Right forelimb (tissue), 1 donor: ENCODE measurements around the gene NMRK2.

ENCODE experiments used
- DNase-seq: peaks from one replicate; pipeline ENCODE4 v3.0.0-alpha.2; 2018

NMRK2 gene

DNA sequence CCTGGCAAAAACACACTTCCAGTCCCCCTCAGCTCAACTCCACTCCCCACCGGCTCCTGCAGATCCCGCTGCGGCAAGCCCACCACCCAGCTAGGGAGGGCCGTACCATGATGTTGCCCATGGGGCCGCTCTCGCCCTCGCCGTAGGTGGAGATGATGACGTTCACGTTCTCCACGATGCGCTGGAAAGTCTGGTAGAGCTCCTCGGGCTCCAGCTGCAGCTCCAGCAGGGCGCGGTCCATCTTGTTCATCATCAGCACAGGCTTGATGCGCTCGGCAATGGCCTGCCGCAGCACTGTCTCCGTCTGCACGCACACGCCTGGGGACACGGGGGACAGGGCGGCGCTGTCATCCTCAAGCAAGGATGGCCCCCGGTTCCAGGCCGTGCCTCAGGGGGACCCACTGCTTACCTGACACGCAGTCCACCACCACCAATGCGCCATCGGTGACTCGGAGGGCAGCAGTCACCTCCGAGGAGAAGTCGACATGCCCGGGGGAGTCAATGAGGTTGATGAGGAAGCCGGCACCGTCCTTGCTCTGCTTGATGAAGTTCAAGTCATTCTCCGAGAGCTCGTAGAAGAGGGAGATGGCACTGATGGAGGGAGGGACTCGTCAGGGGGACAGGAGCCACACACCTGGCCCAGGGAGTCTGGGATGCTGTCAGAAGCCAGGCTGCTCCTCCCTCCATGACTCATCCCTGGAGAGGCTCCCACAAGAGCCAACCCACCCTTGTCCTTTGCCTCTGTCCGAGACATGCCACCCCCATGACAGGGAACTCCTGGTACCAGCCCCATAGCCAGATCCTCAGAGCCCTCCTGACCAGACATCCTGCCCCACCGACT is 50.1 kb downstream of the NMRK2 start:
- no peak for DNase-seq

DNA sequence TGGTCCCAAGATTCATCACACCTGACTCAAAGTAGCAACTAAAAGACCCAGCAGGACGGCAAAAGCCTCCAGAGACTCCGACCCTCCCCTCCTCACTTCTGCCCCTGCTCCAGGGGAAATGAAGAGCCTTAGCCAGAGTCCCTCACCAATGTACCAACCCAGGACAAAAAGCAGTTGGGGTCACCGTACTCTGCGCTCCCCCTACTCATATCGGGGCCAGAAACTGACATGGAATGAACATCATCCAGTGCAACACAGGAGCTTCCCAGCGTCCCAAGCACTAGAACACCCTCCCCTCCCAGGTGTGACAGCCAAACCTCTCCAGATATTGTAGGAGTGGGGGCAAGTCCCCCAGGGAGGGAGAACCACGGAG is 50.7 kb downstream of the NMRK2 start:
- DNase-seq: no peak

DNA sequence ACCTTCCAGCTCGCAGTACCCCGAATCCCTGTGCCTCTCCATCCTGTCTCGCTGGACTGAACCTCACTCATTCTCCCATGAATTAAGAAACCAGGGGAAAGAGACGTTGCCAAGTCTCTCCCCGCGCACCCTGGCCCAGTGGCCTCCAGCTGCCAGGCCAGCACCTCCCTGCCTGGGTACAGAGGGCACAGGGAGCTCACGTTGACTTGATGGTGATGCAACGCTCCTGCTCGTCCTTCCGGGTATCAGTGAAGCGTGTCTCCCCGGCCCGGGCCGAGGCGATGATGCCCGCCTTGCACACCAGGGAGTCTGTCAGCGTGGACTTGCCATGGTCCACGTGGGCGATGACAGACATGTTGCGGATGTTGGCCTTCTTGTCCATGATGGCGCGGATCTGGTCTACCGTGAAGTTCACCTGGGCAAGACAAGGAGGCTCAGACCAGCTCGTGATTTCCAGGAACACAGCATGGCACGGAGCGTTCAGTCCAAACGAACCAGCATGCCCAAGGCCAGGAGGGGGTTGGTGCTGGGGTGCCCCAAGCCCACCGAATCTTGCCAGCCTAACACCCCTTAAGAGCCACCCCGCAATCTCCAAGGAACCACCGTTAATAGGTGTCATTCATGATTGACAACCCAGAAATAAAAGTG is 51.2 kb downstream of the NMRK2 start:
- DNase-seq: no peak

DNA sequence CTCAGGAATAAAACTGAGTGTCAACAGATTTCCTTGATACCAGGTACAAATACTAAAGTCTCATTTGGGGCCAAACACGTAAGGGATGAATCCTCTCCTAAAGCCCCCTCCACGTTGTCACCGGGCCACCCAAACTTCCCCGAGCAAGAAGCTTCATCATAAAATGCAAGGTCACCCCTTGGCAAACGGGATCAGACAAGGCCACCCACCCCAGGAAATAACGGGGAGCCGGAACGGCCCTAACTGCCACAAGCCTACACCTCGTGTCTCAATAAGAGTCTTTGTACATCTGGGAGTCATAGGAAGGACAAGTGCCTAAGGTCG is 51.7 kb downstream of the NMRK2 start:
- DNase-seq: no peak

DNA sequence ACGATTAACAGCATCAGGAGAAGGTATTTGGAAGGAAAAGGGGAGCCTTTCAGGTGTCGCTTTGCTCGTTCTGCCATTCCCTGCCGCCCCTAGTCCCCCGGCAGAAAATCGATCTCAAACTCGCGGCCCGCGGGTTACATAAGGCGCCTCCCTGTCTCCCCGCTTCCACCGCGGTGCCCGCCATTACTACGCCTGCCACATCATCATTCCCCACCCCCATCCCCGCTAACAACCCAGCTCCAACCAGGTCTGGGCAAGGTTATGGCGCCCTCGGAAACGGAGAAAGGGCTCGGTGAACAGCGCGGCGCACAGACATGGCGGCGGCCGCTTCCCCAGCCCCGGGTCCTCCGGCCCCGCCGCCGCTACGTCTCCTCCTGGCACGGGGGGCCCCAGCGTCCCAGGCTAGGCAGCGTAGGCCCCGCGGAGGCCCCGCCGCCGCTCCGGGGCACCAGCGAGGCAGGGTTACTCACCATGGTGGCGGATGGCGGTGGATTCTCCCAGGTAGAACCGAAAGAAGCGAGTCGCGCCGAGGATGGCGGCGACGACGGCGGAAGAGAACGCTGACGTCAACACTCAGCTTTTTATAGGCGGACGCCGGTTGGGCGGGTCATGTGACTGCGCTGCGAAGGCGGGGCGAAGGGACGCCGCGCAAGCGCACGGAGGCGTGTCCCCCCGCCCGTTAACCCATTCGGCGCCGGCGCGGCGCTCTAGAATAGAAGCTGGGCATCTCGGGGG is 52.2 kb downstream of the NMRK2 start, which contains the start of gene EEF2:
Gene EEF2, minus strand, starts transcription at position 556 of the 735 bp plus-strand sequence. Its CDS starts 83 bp downstream, at position 473.
- DNase-seq: peak; percentile 95

DNA sequence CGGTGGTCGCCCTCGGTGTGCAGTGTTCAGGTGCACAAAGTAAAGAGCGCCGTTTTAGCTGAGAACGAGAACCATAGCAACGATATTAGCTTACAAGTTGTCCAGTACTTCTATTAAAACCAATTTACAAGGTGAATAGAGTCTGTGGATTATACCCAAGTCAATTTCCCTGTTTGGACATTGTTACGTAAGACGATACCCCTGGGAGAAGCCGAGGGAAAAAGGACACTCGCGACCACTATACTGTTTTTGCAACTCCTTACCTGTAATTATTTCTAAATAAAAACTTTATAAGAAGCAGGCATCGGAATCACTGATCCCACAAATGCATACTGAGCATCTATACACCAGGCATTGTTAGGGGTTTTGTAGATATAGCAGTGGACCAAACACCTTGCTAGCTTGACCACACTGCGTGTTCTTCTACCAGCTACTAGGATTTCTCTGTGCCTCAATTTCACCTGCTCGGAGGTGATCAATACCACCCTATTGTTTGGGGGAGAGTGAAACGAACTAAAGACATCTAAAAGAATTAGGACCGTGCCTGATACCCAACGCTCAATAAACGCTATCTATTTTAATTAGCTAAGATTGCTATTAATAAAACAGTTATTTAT is 52.9 kb downstream of the NMRK2 start:
- DNase-seq: peak; percentile 41

DNA sequence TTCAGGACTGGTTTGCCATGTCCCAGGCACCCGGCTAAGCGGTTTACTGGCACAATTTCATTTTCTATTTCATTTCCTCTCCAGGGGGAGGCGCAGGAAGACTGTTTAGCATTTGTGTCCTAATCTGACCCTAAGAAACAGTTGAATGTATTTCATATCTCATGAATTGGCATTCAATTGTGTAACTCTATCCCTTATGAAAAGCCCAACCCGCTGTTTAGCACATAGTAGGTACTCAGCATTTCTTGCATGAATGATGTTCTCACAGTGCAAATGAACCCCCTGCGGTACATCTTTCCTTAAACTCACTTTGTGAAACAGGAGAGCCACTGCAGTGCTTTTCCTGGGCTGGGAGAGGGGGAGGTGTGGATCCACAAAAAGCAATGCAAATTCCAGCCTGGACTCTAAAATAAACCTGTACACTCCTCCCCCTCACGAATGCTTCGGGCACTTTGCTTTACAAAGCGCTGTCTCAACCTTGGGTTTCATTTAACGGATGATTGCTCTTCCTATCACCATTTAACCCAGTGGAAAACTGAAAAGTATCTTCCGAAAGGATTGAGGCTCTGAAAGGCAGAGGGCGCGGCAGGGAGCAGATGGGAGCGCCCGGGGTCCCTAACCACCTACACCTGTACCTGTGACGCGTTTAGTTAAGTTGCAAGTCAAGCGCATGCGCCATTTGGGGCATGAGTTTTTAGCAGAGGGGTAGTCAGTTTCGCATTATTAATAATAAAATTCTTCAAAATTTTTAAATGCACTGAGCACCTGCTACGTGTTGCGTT is 53.6 kb downstream of the NMRK2 start:
- peak; percentile 43 for DNase-seq

DNA sequence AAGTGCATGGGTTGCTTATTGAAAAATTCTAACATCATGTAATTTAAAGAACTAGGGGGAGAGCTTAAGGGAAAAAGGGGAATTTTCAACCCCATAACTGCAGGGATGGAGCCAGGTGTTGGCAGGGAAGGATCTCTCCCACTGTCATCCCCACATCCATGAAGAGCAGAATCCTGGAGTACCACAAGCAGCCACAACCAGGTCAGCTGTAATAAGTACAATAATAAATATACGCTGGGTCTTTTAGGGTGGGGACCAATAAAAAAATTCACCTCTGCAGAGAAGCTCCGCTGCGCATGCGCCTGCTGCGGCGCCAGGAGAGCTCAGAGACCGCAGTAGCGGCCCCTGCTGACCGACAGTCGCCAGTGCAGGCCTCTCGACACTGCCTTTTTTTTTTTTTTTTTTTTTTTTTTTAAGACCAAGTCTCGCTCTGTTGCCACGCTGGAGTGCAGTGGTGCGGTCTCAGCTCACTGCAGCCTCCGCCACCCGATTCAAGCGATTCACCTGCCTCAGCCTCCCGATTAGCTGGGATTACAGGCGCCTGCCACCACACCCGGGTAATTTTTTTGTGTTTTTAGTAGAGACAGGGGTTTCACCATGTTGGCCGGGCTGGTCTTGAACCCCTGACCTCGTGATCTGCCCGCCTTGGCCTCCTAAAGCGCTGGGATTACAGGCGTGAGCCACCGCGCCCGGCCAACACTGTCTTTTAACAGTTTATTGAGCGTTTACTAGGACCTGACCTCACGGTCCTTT is 54.9 kb downstream of the NMRK2 start:
- DNase-seq: peak; percentile 89

DNA sequence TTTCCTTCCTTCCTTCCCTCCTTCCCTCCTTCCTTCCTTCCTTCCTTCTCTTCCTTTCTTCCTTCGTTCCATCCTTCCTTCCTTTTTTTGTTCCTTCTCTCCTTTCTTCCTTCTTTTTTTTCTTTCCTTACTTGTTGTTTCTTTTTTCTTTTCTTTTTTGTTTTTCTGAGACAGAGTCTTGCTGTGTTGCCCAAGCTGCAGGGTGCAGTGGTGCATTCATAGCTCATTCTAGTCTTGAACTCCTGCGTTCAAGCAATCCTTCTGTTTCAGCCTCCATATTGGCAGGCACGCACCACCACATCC is 57.9 kb downstream of the NMRK2 start:
- DNase-seq: no peak
